Transverse colon (tissue), 4 donors: ENCODE results near the gene MRPL28. TPM values are rescaled to one million over a fixed set of nuclear protein-coding genes. Genes with fewer than 3 reads are reported as not detected.

Experiments used
- DNase-seq: peaks from one replicate; pipeline ENCODE4 v3.0.0-alpha.2; 2019
- H3K27ac ChIP-seq, 4 donors: fragments of 200-600 bp; sonication (generic); 2 replicates each; pipeline ENCODE4 v1.5.1; 2016 to 2018; ENCODE audit warnings: inconsistent platforms in 4 of 4
- H3K27me3 ChIP-seq: fragments of 200-600 bp; sonication (generic); 2 replicates; pipeline ENCODE4 v1.5.1; 2017; ENCODE audit warnings: inconsistent platforms
- H3K36me3 ChIP-seq, 4 donors: fragments of 200-600 bp; sonication (generic); 2 replicates each; pipeline ENCODE4 v1.5.1; 2017 to 2019; ENCODE audit warnings: inconsistent platforms in 4 of 4
- H3K4me1 ChIP-seq, 4 donors: fragments of 200-600 bp; sonication (generic); 2 replicates each; pipeline ENCODE4 v1.5.1; 2017 to 2020; ENCODE audit warnings: inconsistent platforms in 4 of 4
- H3K4me3 ChIP-seq, 4 donors: fragments of 200-600 bp; sonication (generic); 1 replicate in 1 of 4; 2 replicates in 3 of 4; pipeline versions ENCODE4 v1.5.1 to v1.6.1; 2017 to 2019; ENCODE audit warnings: inconsistent platforms in 4 of 4
- H3K9me3 ChIP-seq, 2 donors: fragments of 200-600 bp; sonication (generic); 2 replicates each; pipeline ENCODE4 v1.5.1; 2017 to 2019; ENCODE audit warnings: inconsistent platforms in 2 of 2
- CTCF ChIP-seq, 5 experiments: fragments of 200-600 bp in 3 of 5; fragments of 450-650 bp in 2 of 5; sonication (generic) in 3 of 5; IDR thresholded peaks; 1 replicate in 2 of 5; 2 replicates in 3 of 5; pipeline ENCODE4 v1.5.1; 2016 to 2017; ENCODE audit warnings: antibody characterized with exemption in 5 of 5, inconsistent platforms in 3 of 5, mild to moderate bottlenecking in 2 of 5, moderate library complexity in 1 of 5
- EP300 ChIP-seq: sonication (generic); formaldehyde crosslinking; IDR thresholded peaks from one replicate; pipeline ENCODE4 v1.6.1; 2017; ENCODE audit warnings: antibody characterized with exemption, low read depth
- POLR2A ChIP-seq: fragments of 450-650 bp; IDR thresholded peaks from one replicate; pipeline ENCODE4 v1.6.1; 2016; ENCODE audit warnings: antibody characterized with exemption, mild to moderate bottlenecking, moderate library complexity
- POLR2AphosphoS5 ChIP-seq, 3 donors: sonication (generic); formaldehyde crosslinking; IDR thresholded peaks; one replicate each; pipeline ENCODE4 v1.6.1; 2016; ENCODE audit warnings: antibody characterized with exemption in 3 of 3
- WGBS, 2 donors: methylation state at CpG; one replicate each; pipeline ENCODE4 v1.1.5; 2018; ENCODE audit warnings: low coverage in 1 of 2; 5-methylcytosine and 5-hydroxymethylcytosine counted together
- in situ Hi-C, 4 donors: fragments of 200-750 bp; cut with MboI; loops; one replicate each; pipeline versions ENCODE4 v1.15.0 to v1.15.1; 2017; ENCODE audit warnings: low sequenced_read_pairs in 3 of 4, low pct_ligation_motif_present in 1 of 4, low pct_unique_long_range_greater_than_20kb in 1 of 4
- intact Hi-C: fragments of 100-400 bp; cut with DNase I; formaldehyde crosslinking; loops from one replicate; pipeline ENCODE4 v1.15.1; 2023; ENCODE audit warnings: low total_unique reads
- total RNA-seq, 4 donors: library from RNA; depleted of rRNA; stranded (reverse); fragments of >200 nt; gene quantifications; one replicate each; pipeline ENCODE4 v1.1.0, GENCODE V29; 2016

The MRPL28 gene
- total RNA-seq, 4 donors from 2014 or later, result 24.7 to 81.2 (median 53.0) TPM

GRCh38 chr16:359871-360697 is 10.3 kb downstream of the MRPL28 start:
- in situ Hi-C loops, result no loop called here
- DNase-seq, result peak; percentile 7
- intact Hi-C loops, result loop anchor here (10.0 kb wide), 1 partner anchor 115 kb away; no protein-coding TSS in a partner anchor
- TF ChIP-seq POLR2A (no peak), CTCF (IDR thresholded peaks at IDR 0.05) (no peak), EP300 (no peak), POLR2AphosphoS5 (IDR thresholded peaks at IDR 0.05) (no peak)
- H3K27ac ChIP-seq, result no peak overlapping the region
- no peaks in the 10 kb centered on the region for H3K36me3 ChIP-seq
- H3K4me3 ChIP-seq, result no peak overlapping the region
- peaks cover 0 to 6% (median 3%) of the 10 kb centered on the region in 4 donors for H3K4me1 ChIP-seq
- WGBS, 2 donors, result 86% methylated on average over 45 of the region's 47 CpGs; no CpG with 5 or more reads in 1 of the 2 donors
- peaks cover 17% of the 10 kb centered on the region for H3K27me3 ChIP-seq
- H3K9me3 ChIP-seq, result no peaks in the 10 kb centered on the region

- peaks cover 0 to 6% (median 3%) of the 10 kb centered on the region in 4 donors for H3K4me1 ChIP-seq
- H3K36me3 ChIP-seq, result no peaks in the 10 kb centered on the region
- H3K9me3 ChIP-seq, result no peaks in the 10 kb centered on the region
- 56 to 72% methylated on average over 9 to 18 of the region's 19 CpGs for WGBS, 2 donors
- in situ Hi-C loops (no loop called here), intact Hi-C loops (loop anchor here (10.0 kb wide), 1 partner anchor 114 kb away; no protein-coding TSS in a partner anchor)
- peak; percentile 7 for DNase-seq
- H3K27me3 ChIP-seq, result peaks cover 10% of the 10 kb centered on the region
- H3K27ac ChIP-seq, result no peak overlapping the region
- TF ChIP-seq POLR2AphosphoS5 (IDR thresholded peaks at IDR 0.05) (no peak), POLR2A (no peak), EP300 (no peak), CTCF (IDR thresholded peaks at IDR 0.05) (no peak)
- no peak overlapping the region for H3K4me3 ChIP-seq
These were observed 11.1 kb downstream of the MRPL28 start for GRCh38 chr16:359067-359763.

DNA sequence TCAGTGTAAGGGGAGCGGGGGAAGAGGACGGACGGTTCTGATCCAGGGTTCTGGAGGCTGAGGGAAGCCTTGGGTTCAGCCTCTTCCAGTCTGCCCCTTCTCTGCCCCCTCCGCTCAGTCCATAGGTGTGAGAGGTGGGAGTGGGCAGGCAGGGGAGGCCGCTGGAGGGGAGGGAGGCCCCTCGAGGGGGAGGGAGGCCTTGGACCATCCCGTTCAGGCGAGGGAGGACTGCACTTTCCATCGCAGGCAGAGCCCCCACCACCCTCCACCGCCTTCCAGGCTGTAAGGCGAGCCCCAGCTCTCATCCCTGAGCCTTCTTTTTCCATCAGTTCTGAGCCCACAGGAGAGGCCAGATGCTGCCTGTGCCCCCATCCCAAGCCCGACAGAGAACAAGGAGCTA is 13.6 kb downstream of the MRPL28 start:
- H3K4me3 ChIP-seq, result no peak overlapping the region
- H3K9me3 ChIP-seq, result no peaks in the 10 kb centered on the region
- WGBS, 2 donors, result 76 to 80% methylated on average over 1 to 10 of the region's 12 CpGs
- DNase-seq, result no peak
- intact Hi-C loops (loop anchor here (10.0 kb wide), 1 partner anchor 112 kb away; no protein-coding TSS in a partner anchor), in situ Hi-C loops (no loop called here)
- peaks cover 0 to 6% (median 5%) of the 10 kb centered on the region in 4 donors for H3K4me1 ChIP-seq
- no peaks in the 10 kb centered on the region for H3K27me3 ChIP-seq
- H3K36me3 ChIP-seq, result no peaks in the 10 kb centered on the region
- H3K27ac ChIP-seq, result no peak overlapping the region
- TF ChIP-seq POLR2AphosphoS5 (IDR thresholded peaks at IDR 0.05), result no peak
- no peak for TF ChIP-seq EP300
- TF ChIP-seq CTCF (IDR thresholded peaks at IDR 0.05), result no peak
- TF ChIP-seq POLR2A, result no peak

DNA sequence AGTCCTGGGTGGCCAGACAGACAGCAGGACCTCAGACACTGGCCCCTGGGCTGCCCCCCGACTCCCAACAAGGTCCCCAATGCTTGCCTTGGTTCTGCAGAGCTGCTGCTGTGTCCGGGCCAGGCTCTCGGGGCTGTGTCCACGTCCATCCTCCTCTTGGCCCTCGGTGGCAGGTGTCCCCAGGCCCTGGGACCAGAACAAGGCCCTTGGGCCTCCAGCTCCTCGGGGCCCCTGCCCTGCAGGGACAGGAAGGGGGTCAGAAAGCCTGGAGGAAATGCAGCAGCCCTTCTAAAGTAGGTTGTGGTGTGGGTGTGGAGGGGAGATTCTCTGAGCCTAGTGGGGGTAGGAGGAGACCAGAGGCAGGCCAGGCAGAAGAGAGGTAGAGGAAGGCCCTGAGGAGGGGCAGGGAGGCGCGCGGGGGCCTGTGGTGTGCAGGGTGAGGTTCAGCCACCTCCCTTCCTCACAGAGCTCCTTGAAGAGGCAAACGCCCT is 15.3 kb downstream of the MRPL28 start:
- WGBS, 2 donors, result 80% methylated on average over 10 of the region's 10 CpGs; no CpG with 5 or more reads in 1 of the 2 donors
- in situ Hi-C loops (no loop called here), intact Hi-C loops (loop anchor here (10.0 kb wide), 1 partner anchor 110 kb away; no protein-coding TSS in a partner anchor)
- no peaks in the 10 kb centered on the region for H3K36me3 ChIP-seq
- no peak overlapping the region for H3K27ac ChIP-seq
- H3K4me1 ChIP-seq, result peaks cover 0 to 21% (median 18%) of the 10 kb centered on the region in 4 donors
- no peaks in the 10 kb centered on the region for H3K27me3 ChIP-seq
- no peak overlapping the region for H3K4me3 ChIP-seq
- no peak for TF ChIP-seq CTCF (IDR thresholded peaks at IDR 0.05)
- no peak for TF ChIP-seq POLR2AphosphoS5 (IDR thresholded peaks at IDR 0.05)
- no peak for TF ChIP-seq EP300
- DNase-seq, result no peak
- H3K9me3 ChIP-seq, result no peaks in the 10 kb centered on the region
